ENCODE data around the gene VGLL4.

VGLL4 gene

DNA sequence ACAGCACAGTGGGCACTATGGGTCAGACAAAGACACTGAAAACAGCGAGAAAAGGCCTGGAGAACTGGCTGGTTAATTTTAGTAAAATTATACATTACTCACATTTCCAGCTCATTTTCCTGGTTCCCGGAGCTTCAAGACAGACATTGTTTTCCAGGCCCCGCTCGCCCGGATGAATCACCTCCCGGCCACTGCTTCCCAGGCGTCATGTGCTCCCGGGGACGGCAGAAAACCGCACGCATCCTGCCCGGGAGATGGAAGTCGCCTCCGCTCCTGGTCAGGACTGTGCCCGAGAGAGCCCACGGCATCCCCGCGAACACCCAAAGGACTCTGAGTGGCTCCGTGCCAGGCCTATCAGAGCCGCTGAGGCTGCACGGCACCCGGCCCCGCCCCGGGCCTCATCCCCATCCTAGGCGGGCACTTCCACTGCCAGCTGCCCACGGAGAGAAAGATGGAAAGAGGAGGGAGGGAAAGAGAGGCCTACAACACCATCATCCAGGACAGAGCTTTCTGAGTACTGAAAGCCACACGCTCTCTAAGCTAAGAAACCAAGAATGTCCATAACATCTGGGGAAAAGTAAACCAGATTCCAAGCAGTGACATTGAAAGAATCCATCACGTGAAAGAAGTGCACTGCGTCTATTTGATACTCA, 75.1 kb downstream of the VGLL4 start:
- TF ChIP-seq, protein P1, sequence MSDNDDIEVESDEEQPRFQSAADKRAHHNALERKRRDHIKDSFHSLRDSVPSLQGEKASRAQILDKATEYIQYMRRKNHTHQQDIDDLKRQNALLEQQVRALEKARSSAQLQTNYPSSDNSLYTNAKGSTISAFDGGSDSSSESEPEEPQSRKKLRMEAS (IDR thresholded peaks at IDR 0.05), result no peak
- TF ChIP-seq NFIC (IDR thresholded peaks at IDR 0.05) (no peak), EGR1 (IDR thresholded peaks at IDR 0.05) (no peak), FOXM1 (IDR thresholded peaks at IDR 0.05; ENCODE audit: borderline replicate concordance, low read depth) (no peak), CEBPB (IDR thresholded peaks at IDR 0.05) (no peak), TAF1 (IDR thresholded peaks at IDR 0.05; ENCODE audit: low read depth) (no peak), ZBTB7A (IDR thresholded peaks at IDR 0.05; ENCODE audit: low read depth) (no peak), TEAD4 (IDR thresholded peaks at IDR 0.05) (no peak), CREB1 (IDR thresholded peaks at IDR 0.05; ENCODE audit: low read depth) (no peak), RAD21 (IDR thresholded peaks at IDR 0.05; ENCODE audit: low read depth) (no peak), USF1 (IDR thresholded peaks at IDR 0.05) (no peak), TCF12 (IDR thresholded peaks at IDR 0.05; ENCODE audit: low read depth) (no peak), EP300 (IDR thresholded peaks at IDR 0.05; ENCODE audit: borderline replicate concordance) (no peak), YY1 (IDR thresholded peaks at IDR 0.05; ENCODE audit: low read depth) (no peak)
- TF ChIP-seq, protein P2, sequence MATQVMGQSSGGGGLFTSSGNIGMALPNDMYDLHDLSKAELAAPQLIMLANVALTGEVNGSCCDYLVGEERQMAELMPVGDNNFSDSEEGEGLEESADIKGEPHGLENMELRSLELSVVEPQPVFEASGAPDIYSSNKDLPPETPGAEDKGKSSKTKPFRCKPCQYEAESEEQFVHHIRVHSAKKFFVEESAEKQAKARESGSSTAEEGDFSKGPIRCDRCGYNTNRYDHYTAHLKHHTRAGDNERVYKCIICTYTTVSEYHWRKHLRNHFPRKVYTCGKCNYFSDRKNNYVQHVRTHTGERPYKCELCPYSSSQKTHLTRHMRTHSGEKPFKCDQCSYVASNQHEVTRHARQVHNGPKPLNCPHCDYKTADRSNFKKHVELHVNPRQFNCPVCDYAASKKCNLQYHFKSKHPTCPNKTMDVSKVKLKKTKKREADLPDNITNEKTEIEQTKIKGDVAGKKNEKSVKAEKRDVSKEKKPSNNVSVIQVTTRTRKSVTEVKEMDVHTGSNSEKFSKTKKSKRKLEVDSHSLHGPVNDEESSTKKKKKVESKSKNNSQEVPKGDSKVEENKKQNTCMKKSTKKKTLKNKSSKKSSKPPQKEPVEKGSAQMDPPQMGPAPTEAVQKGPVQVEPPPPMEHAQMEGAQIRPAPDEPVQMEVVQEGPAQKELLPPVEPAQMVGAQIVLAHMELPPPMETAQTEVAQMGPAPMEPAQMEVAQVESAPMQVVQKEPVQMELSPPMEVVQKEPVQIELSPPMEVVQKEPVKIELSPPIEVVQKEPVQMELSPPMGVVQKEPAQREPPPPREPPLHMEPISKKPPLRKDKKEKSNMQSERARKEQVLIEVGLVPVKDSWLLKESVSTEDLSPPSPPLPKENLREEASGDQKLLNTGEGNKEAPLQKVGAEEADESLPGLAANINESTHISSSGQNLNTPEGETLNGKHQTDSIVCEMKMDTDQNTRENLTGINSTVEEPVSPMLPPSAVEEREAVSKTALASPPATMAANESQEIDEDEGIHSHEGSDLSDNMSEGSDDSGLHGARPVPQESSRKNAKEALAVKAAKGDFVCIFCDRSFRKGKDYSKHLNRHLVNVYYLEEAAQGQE (IDR thresholded peaks at IDR 0.05; ENCODE audit: low read depth), result no peak

DNA sequence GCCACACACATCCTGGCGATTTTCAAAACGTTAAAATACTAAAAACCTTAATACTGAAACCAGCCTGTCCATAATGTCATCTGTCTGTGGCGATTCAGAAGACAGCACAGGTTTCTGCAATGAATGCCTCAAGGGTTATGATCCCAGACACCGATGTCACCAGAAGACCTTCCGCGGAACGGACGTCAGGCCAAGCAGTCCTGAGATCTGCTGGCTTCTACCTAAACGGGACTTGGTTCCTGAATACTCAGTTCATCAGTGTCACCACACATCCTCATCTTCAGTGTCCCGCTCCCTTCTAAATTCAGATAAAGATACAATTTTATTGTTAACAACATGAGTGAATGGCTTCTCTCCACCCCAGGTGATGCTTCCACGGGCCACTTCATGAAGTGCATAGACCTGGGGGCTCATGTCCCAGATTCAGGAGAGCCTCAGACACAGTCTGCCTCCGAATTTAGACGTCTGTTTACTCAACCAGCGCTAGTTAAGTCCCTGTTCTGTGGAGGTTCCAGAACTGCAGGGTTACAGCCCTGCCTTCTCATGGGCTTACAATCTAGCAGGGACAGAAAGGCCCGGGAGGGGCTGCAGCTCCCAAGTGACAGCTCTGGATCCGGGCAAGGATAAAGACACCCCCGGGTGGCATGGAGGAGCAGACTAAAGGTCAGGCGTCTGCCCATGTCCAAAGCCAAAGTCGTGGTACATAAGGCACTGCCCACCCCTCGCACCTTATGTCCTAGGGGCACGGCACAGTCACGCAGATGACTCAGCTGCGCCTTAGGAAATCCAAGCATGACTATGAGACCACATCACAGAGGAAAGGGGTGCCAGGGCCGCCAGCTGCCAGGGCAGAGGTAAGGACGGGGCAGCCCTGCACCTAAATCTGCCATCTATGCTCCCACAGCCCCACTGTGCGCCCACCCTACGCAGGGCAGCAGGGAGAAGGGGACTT, 75.9 kb downstream of the VGLL4 start:
- no peak for TF ChIP-seq NFIC (IDR thresholded peaks at IDR 0.05)
- TF ChIP-seq YY1 (IDR thresholded peaks at IDR 0.05; ENCODE audit: low read depth), result no peak
- TF ChIP-seq, protein P2 (IDR thresholded peaks at IDR 0.05; ENCODE audit: low read depth), result no peak
- TF ChIP-seq EGR1 (IDR thresholded peaks at IDR 0.05), result no peak
- TF ChIP-seq TCF12 (IDR thresholded peaks at IDR 0.05; ENCODE audit: low read depth), result no peak
- no peak for TF ChIP-seq USF1 (IDR thresholded peaks at IDR 0.05)
- TF ChIP-seq, protein P1 (IDR thresholded peaks at IDR 0.05), result no peak
- TF ChIP-seq TAF1 (IDR thresholded peaks at IDR 0.05; ENCODE audit: low read depth), result no peak
- no peak for TF ChIP-seq TEAD4 (IDR thresholded peaks at IDR 0.05)
- TF ChIP-seq FOXM1 (IDR thresholded peaks at IDR 0.05; ENCODE audit: borderline replicate concordance, low read depth), result no peak
- no peak for TF ChIP-seq EP300 (IDR thresholded peaks at IDR 0.05; ENCODE audit: borderline replicate concordance)
- TF ChIP-seq CREB1 (IDR thresholded peaks at IDR 0.05; ENCODE audit: low read depth), result no peak
- no peak for TF ChIP-seq RAD21 (IDR thresholded peaks at IDR 0.05; ENCODE audit: low read depth)
- TF ChIP-seq ZBTB7A (IDR thresholded peaks at IDR 0.05; ENCODE audit: low read depth), result no peak
- no peak for TF ChIP-seq CEBPB (IDR thresholded peaks at IDR 0.05)

GRCh38 chr3:11566916-11567315, 76.8 kb downstream of the VGLL4 start:
- TF ChIP-seq NFIC (IDR thresholded peaks at IDR 0.05), result no peak

- TF ChIP-seq TCF12 (IDR thresholded peaks at IDR 0.05; ENCODE audit: low read depth) (no peak), RAD21 (IDR thresholded peaks at IDR 0.05; ENCODE audit: low read depth) (no peak), FOXM1 (IDR thresholded peaks at IDR 0.05; ENCODE audit: borderline replicate concordance, low read depth) (no peak), CEBPB (IDR thresholded peaks at IDR 0.05) (no peak)
- TF ChIP-seq, protein P1 (IDR thresholded peaks at IDR 0.05), result no peak
These were observed 77.2 kb downstream of the VGLL4 start for GRCh38 chr3:11566478-11566877.

GRCh38 chr3:11565932-11566331, 77.8 kb downstream of the VGLL4 start:
- TF ChIP-seq NFIC (IDR thresholded peaks at IDR 0.05) (no peak), YY1 (IDR thresholded peaks at IDR 0.05; ENCODE audit: low read depth) (no peak), RAD21 (IDR thresholded peaks at IDR 0.05; ENCODE audit: low read depth) (no peak), CREB1 (IDR thresholded peaks at IDR 0.05; ENCODE audit: low read depth) (no peak), FOXM1 (IDR thresholded peaks at IDR 0.05; ENCODE audit: borderline replicate concordance, low read depth) (no peak), USF1 (IDR thresholded peaks at IDR 0.05) (no peak)

Measured in Ishikawa (cell line).